Common myeloid progenitor, CD34-positive (primary cell): ENCODE results near the gene TMEM69.

Source experiments
- CTCF ChIA-PET: fragments of 350-600 bp; sonication (Branson Sonifier 250); formaldehyde crosslinking; loops from one replicate; lab custom pipeline; 2021; ENCODE audit warnings: antibody characterized with exemption; lab: Charles Lee
- POLR2A ChIA-PET: fragments of 350-600 bp; sonication (Branson Sonifier 250); formaldehyde crosslinking; loops from one replicate; lab custom pipeline; 2021; ENCODE audit warnings: antibody characterized with exemption; lab: Charles Lee
- DNase-seq, 3 donors: peaks; one replicate each; pipeline versions ENCODE4 v3.0.0 to v3.0.0-alpha.2; 2013
- H3K27ac ChIP-seq, 2 experiments: 1 replicate in 1 of 2; 2 replicates in 1 of 2; pipeline ENCODE4 v1.7.0; 2013; ENCODE audit warnings: inconsistent platforms in 2 of 2, low read length in 2 of 2, mild to moderate bottlenecking in 2 of 2, low read depth in 1 of 2, moderate library complexity in 1 of 2; ENCODE audit not compliant: severe bottlenecking in 2 of 2, insufficient read depth in 1 of 2, poor library complexity in 1 of 2
- H3K27me3 ChIP-seq, 5 experiments: replicated peaks in 2 of 5; 1 replicate in 3 of 5; 2 replicates in 2 of 5; pipeline versions ENCODE4 v1.6.1 to v1.7.0; 2013; ENCODE audit warnings: low read length in 4 of 5, mild to moderate bottlenecking in 2 of 5, moderate library complexity in 2 of 5, inconsistent platforms in 1 of 5; ENCODE audit not compliant: insufficient read depth in 5 of 5, control insufficient read depth in 4 of 5
- H3K36me3 ChIP-seq, 4 experiments: 1 replicate in 2 of 4; 2 replicates in 2 of 4; pipeline versions ENCODE4 v1.6.1 to v1.7.0; 2013; ENCODE audit warnings: low read length in 3 of 4, control low read depth in 1 of 4, mild to moderate bottlenecking in 1 of 4; ENCODE audit not compliant: control insufficient read depth in 4 of 4, insufficient read depth in 4 of 4
- H3K4me1 ChIP-seq, 4 experiments: 1 replicate in 3 of 4; 2 replicates in 1 of 4; pipeline versions ENCODE4 v1.6.1 to v1.7.1; 2013; ENCODE audit warnings: low read length in 3 of 4, mild to moderate bottlenecking in 3 of 4, control low read depth in 1 of 4, inconsistent platforms in 1 of 4, moderate library complexity in 1 of 4; ENCODE audit not compliant: control insufficient read depth in 4 of 4, insufficient read depth in 4 of 4; ENCODE audit errors: control extremely low read depth in 1 of 4
- H3K4me3 ChIP-seq, 7 experiments: 1 replicate in 4 of 7; 2 replicates in 3 of 7; pipeline versions ENCODE4 v1.5.1 to v1.7.0; 2013; ENCODE audit warnings: mild to moderate bottlenecking in 7 of 7, low read length in 6 of 7, moderate library complexity in 6 of 7, inconsistent platforms in 2 of 7, low read depth in 2 of 7, control low read depth in 1 of 7; ENCODE audit not compliant: insufficient read depth in 4 of 7, control insufficient read depth in 1 of 7; ENCODE audit errors: extremely low read depth in 1 of 7
- H3K9me3 ChIP-seq, 5 experiments: 1 replicate in 4 of 5; 2 replicates in 1 of 5; pipeline versions ENCODE4 v1.6.1 to v1.7.1; 2013; ENCODE audit warnings: low read length in 4 of 5, mild to moderate bottlenecking in 2 of 5, inconsistent platforms in 1 of 5, low read depth in 1 of 5, moderate library complexity in 1 of 5; ENCODE audit not compliant: control insufficient read depth in 4 of 5, insufficient read depth in 2 of 5; ENCODE audit errors: control extremely low read depth in 1 of 5
- whole genome bisulfite sequencing: methylation state at CpG from one replicate; pipeline ENCODE4 v1.1.5; 2013; ENCODE audit not compliant: insufficient coverage; 5-methylcytosine and 5-hydroxymethylcytosine counted together

The TMEM69 gene

GRCh38 chr1:45654540-45655280 is 33.3 kb upstream of the TMEM69 start:
- CTCF ChIA-PET = interaction anchor here (1.3 kb wide), 2 partner anchors 10 to 15 kb away, joined by 3 read pairs; no protein-coding TSS in a partner anchor
- no peak for DNase-seq
- POLR2A ChIA-PET = no interaction called here
- H3K27me3 ChIP-seq = no peaks in the 10 kb centered on the region
- no peaks in the 10 kb centered on the region for H3K4me1 ChIP-seq
- H3K36me3 ChIP-seq = peaks cover 41 to 99% (median 82%) of the 10 kb centered on the region in 4 experiments
- no peaks in the 10 kb centered on the region for H3K9me3 ChIP-seq
- H3K4me3 ChIP-seq = no peak overlapping the region
- 97% methylated on average over 4 of the region's 12 CpGs for WGBS
- no peak overlapping the region for H3K27ac ChIP-seq

GRCh38 chr1:45656573-45657226 is 31.3 kb upstream of the TMEM69 start:
- Histone ChIP-seq H3K36me3 (peaks cover 41 to 89% (median 75%) of the 10 kb centered on the region in 4 experiments), H3K4me1 (no peaks in the 10 kb centered on the region), H3K4me3 (no peak overlapping the region), H3K9me3 (no peaks in the 10 kb centered on the region), H3K27ac (no peak overlapping the region), H3K27me3 (no peaks in the 10 kb centered on the region)
- ChIA-PET CTCF (interaction anchor here (1.3 to 1.6 kb wide), 2 partner anchors 22 to 29 kb away, joined by 3 to 6 read pairs; partner anchors contain the start of gene GPBP1L1), POLR2A (interaction anchor here (0.6 kb wide), 1 partner anchor 57 kb away, joined by 4 read pairs; no protein-coding TSS in a partner anchor)
- DNase-seq = no peak
- WGBS = 100% methylated on average over 1 of the region's 3 CpGs

GRCh38 chr1:45658171-45658570 is 29.8 kb upstream of the TMEM69 start:
- Histone ChIP-seq H3K27me3 (no peaks in the 10 kb centered on the region), H3K4me1 (no peaks in the 10 kb centered on the region), H3K9me3 (no peaks in the 10 kb centered on the region), H3K36me3 (peaks cover 31 to 75% (median 65%) of the 10 kb centered on the region in 4 experiments), H3K27ac (no peak overlapping the region), H3K4me3 (no peak overlapping the region)
- POLR2A ChIA-PET = no interaction called here
- no peak for DNase-seq
- no CpG with 5 or more reads among the region's 2 CpGs for WGBS
- CTCF ChIA-PET = interaction anchor here (0.8 to 1.3 kb wide), 3 partner anchors 21 to 96 kb away, joined by 3 read pairs; no protein-coding TSS in a partner anchor

- H3K27me3 ChIP-seq = no peaks in the 10 kb centered on the region
- DNase-seq = no peak
- CTCF ChIA-PET = interaction anchor here (0.9 to 1.3 kb wide), 3 partner anchors 8 to 30 kb away, joined by 3 to 5 read pairs (median 4); no protein-coding TSS in a partner anchor
- H3K4me3 ChIP-seq = no peak overlapping the region
- POLR2A ChIA-PET = no interaction called here
- no peaks in the 10 kb centered on the region for H3K9me3 ChIP-seq
- no peak overlapping the region for H3K27ac ChIP-seq
- peaks cover 28 to 67% (median 58%) of the 10 kb centered on the region in 4 experiments for H3K36me3 ChIP-seq
- H3K4me1 ChIP-seq = no peaks in the 10 kb centered on the region
- 100% methylated on average over 1 of the region's 2 CpGs for WGBS
These were observed 28.8 kb upstream of the TMEM69 start for GRCh38 chr1:45659222-45659621.

DNA sequence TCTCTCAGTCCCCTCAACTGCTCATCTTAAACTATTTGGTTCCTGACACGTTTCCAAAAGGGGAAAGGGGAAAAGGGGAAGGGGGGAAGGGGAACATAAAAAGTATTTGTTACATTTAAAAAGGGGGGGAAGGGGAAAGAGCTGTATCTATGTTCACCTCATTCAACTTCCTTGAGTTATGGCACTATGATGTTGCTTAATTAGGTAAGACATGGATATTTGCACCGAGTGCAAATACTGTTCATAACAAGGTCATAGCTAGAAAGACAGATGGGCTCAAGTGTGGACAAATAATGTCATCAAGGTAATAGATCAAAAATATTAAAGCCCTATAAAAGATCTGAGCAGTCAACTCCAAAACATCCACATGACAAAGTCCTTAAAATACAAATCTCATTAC is 27.6 kb upstream of the TMEM69 start:
- no peak for DNase-seq
- no peaks in the 10 kb centered on the region for H3K9me3 ChIP-seq
- H3K4me1 ChIP-seq = no peaks in the 10 kb centered on the region
- WGBS = no CpG with 5 or more reads among the region's 2 CpGs
- no peak overlapping the region for H3K27ac ChIP-seq
- POLR2A ChIA-PET = no interaction called here
- no peak overlapping the region for H3K4me3 ChIP-seq
- peaks cover 25 to 55% (median 50%) of the 10 kb centered on the region in 4 experiments for H3K36me3 ChIP-seq
- CTCF ChIA-PET = interaction anchor here (0.6 kb wide), 1 partner anchor 316 kb away, joined by 3 read pairs; no protein-coding TSS in a partner anchor
- H3K27me3 ChIP-seq = no peaks in the 10 kb centered on the region

GRCh38 chr1:45666836-45667235 is 21.1 kb upstream of the TMEM69 start:
- POLR2A ChIA-PET = no interaction called here
- H3K4me1 ChIP-seq = peaks cover 0 to 1% (median 0%) of the 10 kb centered on the region in 4 experiments
- H3K27me3 ChIP-seq = no peaks in the 10 kb centered on the region
- no peaks in the 10 kb centered on the region for H3K9me3 ChIP-seq
- CTCF ChIA-PET = no interaction called here
- H3K4me3 ChIP-seq = no peak overlapping the region
- no CpG with 5 or more reads among the region's 2 CpGs for WGBS
- H3K36me3 ChIP-seq = peaks cover 0 to 9% (median 4%) of the 10 kb centered on the region in 4 experiments
- H3K27ac ChIP-seq = no peak overlapping the region
- no peak for DNase-seq
